AG09319 (cell line): ENCODE measurements around the gene LGR6.
"Not testable (repeated sequence)": the region's sequence is repeated elsewhere in the genome, so short reads cannot be mapped to it uniquely, and the experiment has no call there.

Experiments
- DNase-seq: peaks from one replicate; pipeline ENCODE4 v3.0.0-alpha.2; 2010; ENCODE audit warnings: low read depth; ENCODE audit errors: extremely low read depth
- TF ChIP-seq, protein P1 (sequence below): IDR thresholded peaks from 2 replicates; pipeline ENCODE4 v1.5.1; 2011; ENCODE audit warnings: low read depth, mild to moderate bottlenecking, inconsistent platforms, low read length, moderate library complexity

Gene LGR6

GRCh38 chr1:202351725-202352124 is 158.1 kb downstream of the LGR6 start:
- no peak for DNase-seq
- TF ChIP-seq, protein P1, sequence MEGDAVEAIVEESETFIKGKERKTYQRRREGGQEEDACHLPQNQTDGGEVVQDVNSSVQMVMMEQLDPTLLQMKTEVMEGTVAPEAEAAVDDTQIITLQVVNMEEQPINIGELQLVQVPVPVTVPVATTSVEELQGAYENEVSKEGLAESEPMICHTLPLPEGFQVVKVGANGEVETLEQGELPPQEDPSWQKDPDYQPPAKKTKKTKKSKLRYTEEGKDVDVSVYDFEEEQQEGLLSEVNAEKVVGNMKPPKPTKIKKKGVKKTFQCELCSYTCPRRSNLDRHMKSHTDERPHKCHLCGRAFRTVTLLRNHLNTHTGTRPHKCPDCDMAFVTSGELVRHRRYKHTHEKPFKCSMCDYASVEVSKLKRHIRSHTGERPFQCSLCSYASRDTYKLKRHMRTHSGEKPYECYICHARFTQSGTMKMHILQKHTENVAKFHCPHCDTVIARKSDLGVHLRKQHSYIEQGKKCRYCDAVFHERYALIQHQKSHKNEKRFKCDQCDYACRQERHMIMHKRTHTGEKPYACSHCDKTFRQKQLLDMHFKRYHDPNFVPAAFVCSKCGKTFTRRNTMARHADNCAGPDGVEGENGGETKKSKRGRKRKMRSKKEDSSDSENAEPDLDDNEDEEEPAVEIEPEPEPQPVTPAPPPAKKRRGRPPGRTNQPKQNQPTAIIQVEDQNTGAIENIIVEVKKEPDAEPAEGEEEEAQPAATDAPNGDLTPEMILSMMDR, result no peak

DNA sequence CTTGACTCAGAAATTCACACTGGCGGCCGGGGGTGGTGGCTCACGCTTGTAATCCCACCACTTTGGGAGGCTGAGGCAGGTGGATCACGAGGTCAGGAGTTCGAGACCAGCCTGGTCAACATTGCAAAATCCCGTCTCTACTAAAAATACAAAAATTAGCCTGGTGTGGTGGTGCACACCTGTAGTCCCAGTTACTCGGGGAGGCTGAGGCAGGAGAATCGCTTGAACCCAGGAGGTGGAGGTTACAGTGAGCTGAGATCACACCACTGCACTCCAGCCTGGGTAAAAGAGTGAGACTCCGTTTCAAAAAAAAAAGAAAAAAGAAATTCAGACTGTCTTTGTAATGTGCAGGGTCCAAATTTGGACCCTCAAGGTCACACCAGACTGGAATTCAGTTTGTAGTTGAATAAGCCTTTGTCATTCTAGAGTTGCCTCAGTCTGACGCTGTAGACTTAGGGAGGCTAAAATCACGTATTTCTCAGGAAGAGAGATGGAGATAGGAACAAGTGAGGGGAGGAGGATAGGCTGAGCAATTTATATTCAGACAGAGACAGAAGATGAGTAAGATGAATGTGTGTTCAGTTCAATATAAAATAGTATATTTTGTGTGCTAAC is 159.1 kb downstream of the LGR6 start:
- DNase-seq, result not testable (repeated sequence)

GRCh38 chr1:202355944-202356553 is 162.4 kb downstream of the LGR6 start:
- no peak for DNase-seq
- TF ChIP-seq, protein P1, result no peak

GRCh38 chr1:202357506-202357905 is 163.9 kb downstream of the LGR6 start:
- TF ChIP-seq, protein P1, result no peak

DNA sequence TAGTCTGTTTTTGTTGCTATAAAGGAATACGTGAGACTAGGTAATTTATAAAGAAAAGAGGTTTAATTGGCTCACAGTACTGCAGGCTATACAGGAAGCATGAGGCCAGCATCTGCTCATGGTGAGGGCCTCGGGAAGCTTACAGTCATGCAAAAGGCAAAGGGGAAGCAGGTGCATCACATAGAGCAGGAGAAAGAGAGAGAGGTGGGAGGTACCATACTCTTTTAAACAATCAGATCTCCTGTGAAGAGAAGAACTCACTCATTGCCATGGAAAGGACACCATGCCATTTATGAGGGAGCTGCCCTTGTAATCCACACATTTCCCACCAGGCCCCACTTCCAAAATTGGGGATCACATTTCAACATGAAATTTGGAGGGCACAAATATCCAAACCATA is 167.6 kb downstream of the LGR6 start:
- TF ChIP-seq, protein P1, result no peak
- no peak for DNase-seq

More at GRCh38 chr1:202357506-202357905, 163.9 kb downstream of the LGR6 start:
- DNase-seq, result no peak

DNA sequence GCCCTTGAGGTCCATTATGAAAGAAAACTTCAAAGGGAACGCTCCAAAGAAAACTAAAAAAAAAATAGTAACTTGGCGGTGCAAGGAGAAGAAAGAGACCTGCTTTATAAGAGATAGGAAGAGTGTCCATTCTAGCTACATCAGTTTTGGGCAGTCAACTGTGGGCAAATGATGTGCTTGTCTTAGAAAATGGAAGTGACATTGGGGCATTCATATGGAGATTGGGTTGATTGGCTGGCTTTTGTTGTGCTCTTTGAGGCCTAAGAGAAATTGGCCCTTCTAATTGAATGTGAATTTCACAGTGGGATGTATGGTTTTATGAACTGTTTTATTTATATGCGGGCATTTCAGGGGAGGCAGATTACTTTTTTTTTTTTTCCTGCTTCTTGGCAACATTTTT is 168.1 kb downstream of the LGR6 start:
- TF ChIP-seq, protein P1, result no peak
- no peak for DNase-seq

DNA sequence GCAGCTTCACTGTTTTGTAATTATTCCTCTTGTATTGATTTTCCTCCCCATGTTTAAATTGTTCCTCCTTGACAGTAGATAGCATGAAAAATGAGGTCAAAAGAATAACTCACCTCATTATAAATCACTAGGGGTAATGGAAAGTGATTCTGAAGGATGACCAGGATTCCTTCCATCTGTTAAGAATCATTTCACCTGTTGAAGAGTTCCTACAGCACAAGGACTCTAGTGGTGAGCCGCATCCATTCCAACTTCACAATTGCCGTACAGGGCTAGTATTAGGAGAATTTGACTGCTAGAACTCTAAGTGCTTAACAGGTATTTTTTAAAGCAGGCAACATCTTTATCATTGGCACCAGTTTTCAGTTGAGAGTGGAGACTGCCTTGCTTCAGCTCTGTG is 168.6 kb downstream of the LGR6 start:
- DNase-seq, result no peak
- TF ChIP-seq, protein P1, result no peak
